IPS-NIHi11 (cell line): ENCODE measurements around the gene PRKAR1B.
"Not testable (repeated sequence)": the region's sequence is repeated elsewhere in the genome, so short reads cannot be mapped to it uniquely, and the experiment has no call there.

ENCODE experiments used
- DNase-seq: peaks from one replicate; pipeline ENCODE4 v3.0.0; 2012; ENCODE audit warnings: mixed read lengths, low spot score

Gene PRKAR1B

GRCh38 chr7:644381-645305 is 82.4 kb downstream of the PRKAR1B start:
- DNase-seq, result no peak

GRCh38 chr7:641966-642365 is 85.1 kb downstream of the PRKAR1B start:
- no peak for DNase-seq

- DNase-seq, result peak; percentile 46
These were observed 85.8 kb downstream of the PRKAR1B start for GRCh38 chr7:641269-641671.

- no peak for DNase-seq
These were observed 88.6 kb downstream of the PRKAR1B start for GRCh38 chr7:638256-639011.

- no peak for DNase-seq
These were observed 89.3 kb downstream of the PRKAR1B start for GRCh38 chr7:637826-638225.

- peak; percentile 66 for DNase-seq
These were observed 90.7 kb downstream of the PRKAR1B start for GRCh38 chr7:636396-636795.

- DNase-seq, result not testable (repeated sequence)
These were observed 91.2 kb downstream of the PRKAR1B start for GRCh38 chr7:635687-636382.

- DNase-seq, result no peak
These were observed 91.9 kb downstream of the PRKAR1B start for GRCh38 chr7:635227-635626.

GRCh38 chr7:633381-634018 is 93.6 kb downstream of the PRKAR1B start:
- DNase-seq, result no peak

GRCh38 chr7:632831-633210 is 94.3 kb downstream of the PRKAR1B start:
- DNase-seq, result no peak

- DNase-seq, result no peak
These were observed 94.9 kb downstream of the PRKAR1B start for GRCh38 chr7:631964-632830.

- DNase-seq, result no peak
These were observed 95.8 kb downstream of the PRKAR1B start for GRCh38 chr7:631291-631711.

- no peak for DNase-seq
These were observed 96.5 kb downstream of the PRKAR1B start for GRCh38 chr7:630539-630938.

GRCh38 chr7:630111-630511 is 97.0 kb downstream of the PRKAR1B start:
- no peak for DNase-seq

- DNase-seq, result no peak
These were observed 98.3 kb downstream of the PRKAR1B start for GRCh38 chr7:628826-629225.

GRCh38 chr7:628402-628763 is 98.7 kb downstream of the PRKAR1B start:
- no peak for DNase-seq

GRCh38 chr7:627661-628401 is 99.2 kb downstream of the PRKAR1B start:
- no peak for DNase-seq

- no peak for DNase-seq
These were observed 101.6 kb downstream of the PRKAR1B start for GRCh38 chr7:625376-625971.

- DNase-seq, result no peak
These were observed 103.6 kb downstream of the PRKAR1B start for GRCh38 chr7:623464-623863.
